T-helper 17 cell (primary cell): ENCODE data around the gene ABHD15. TPM values are rescaled to one million over a fixed set of nuclear protein-coding genes. Genes with fewer than 3 reads are reported as not detected.

Source experiments
- ATAC-seq: fragments of 150-1000 bp; cut with Tn5 transposase; 2 replicates; pipeline ENCODE4 v1.10.0; 2021; ENCODE audit warnings: mild to moderate bottlenecking, moderate library complexity
- DNase-seq, 3 donors: peaks; one replicate each; pipeline versions ENCODE4 v3.0.0 to v3.0.0-alpha.2; 2020 to 2021
- H3K9me3 ChIP-seq: one replicate; pipeline ENCODE4 v1.7.0; 2013; ENCODE audit warnings: low read length, mild to moderate bottlenecking; ENCODE audit not compliant: control insufficient read depth, poor library complexity, severe bottlenecking
- H3K27ac Mint-ChIP-seq: one replicate; pipeline ENCODE4 v1.8.0; 2022; ENCODE audit warnings: mild to moderate bottlenecking, moderate library complexity, mixed read lengths
- H3K27me3 Mint-ChIP-seq: one replicate; pipeline ENCODE4 v1.8.0; 2022; ENCODE audit warnings: mixed read lengths
- H3K36me3 Mint-ChIP-seq: one replicate; pipeline ENCODE4 v1.8.0; 2022; ENCODE audit warnings: low read depth, mixed read lengths
- H3K4me1 Mint-ChIP-seq: one replicate; pipeline ENCODE4 v1.8.0; 2022; ENCODE audit warnings: mild to moderate bottlenecking, mixed read lengths
- H3K4me3 Mint-ChIP-seq: one replicate; pipeline ENCODE4 v1.8.0; 2022; ENCODE audit warnings: mild to moderate bottlenecking, moderate library complexity, mixed read lengths
- total RNA-seq, 4 donors: library from RNA in 2 of 4; stranded (reverse) in 2 of 4; gene quantifications; one replicate each; pipeline ENCODE4 v1.2.3 and lab custom pipeline; 2022 to 2026

Gene ABHD15
- total RNA-seq (10 to 100 TPM; 14.2 to 15.6 TPM), total RNA-seq (lab: John Stamatoyannopoulos, UW) (26.2 to 47.4 reads per million in 2 donors)

- ATAC-seq = peak; percentile 40
- no peaks in the 10 kb centered on the region for H3K27me3 Mint-ChIP-seq
- peaks cover 43% of the 10 kb centered on the region for H3K4me1 Mint-ChIP-seq
These were observed at the start of gene ABHD15 for GRCh38 chr17:29566473-29567303. ABHD15 (minus strand) TSS chr17:29567037; CDS start chr17:29566966, 71 bp downstream.

GRCh38 chr17:29615492-29616299, 48.9 kb upstream of the ABHD15 start:
- peak; percentile 67 for ATAC-seq
- peak; percentile 79 to 90 (median 89) for DNase-seq
- Mint-ChIP-seq H3K4me1 (peaks cover 26% of the 10 kb centered on the region), H3K27ac (peak overlapping the region; percentile 72), H3K36me3 (no peaks in the 10 kb centered on the region), H3K4me3 (peak overlapping the region; percentile 94), H3K27me3 (no peaks in the 10 kb centered on the region)
- no peaks in the 10 kb centered on the region for H3K9me3 ChIP-seq

More at GRCh38 chr17:29566473-29567303, at the start of gene ABHD15:
- no peaks in the 10 kb centered on the region for H3K9me3 ChIP-seq
- peak; percentile 39 to 54 (median 50) for DNase-seq
- peaks cover 2% of the 10 kb centered on the region for H3K36me3 Mint-ChIP-seq
- peak within 1 kb of the TSS; percentile 97 for H3K4me3 Mint-ChIP-seq
- H3K27ac Mint-ChIP-seq = peak within 1 kb of the TSS; percentile 80

GRCh38 chr17:29615048-29615385, 48.2 kb upstream of the ABHD15 start:
- Mint-ChIP-seq H3K36me3 (no peaks in the 10 kb centered on the region), H3K27me3 (no peaks in the 10 kb centered on the region), H3K4me1 (peaks cover 26% of the 10 kb centered on the region), H3K4me3 (peak overlapping the region; percentile 94), H3K27ac (peak overlapping the region; percentile 72)
- DNase-seq (peak in 2 of 3 donors; percentile 58 to 63), ATAC-seq (peak; percentile 59)
- no peaks in the 10 kb centered on the region for H3K9me3 ChIP-seq

- DNase-seq (no peak), ATAC-seq (no peak)
- Mint-ChIP-seq H3K4me1 (peaks cover 26% of the 10 kb centered on the region), H3K27ac (peak overlapping the region; percentile 72), H3K27me3 (no peaks in the 10 kb centered on the region), H3K36me3 (no peaks in the 10 kb centered on the region), H3K4me3 (peak overlapping the region; percentile 94)
- no peaks in the 10 kb centered on the region for H3K9me3 ChIP-seq
These were observed 47.7 kb upstream of the ABHD15 start for GRCh38 chr17:29614349-29615047.

GRCh38 chr17:29613856-29614255, 47.0 kb upstream of the ABHD15 start:
- H3K36me3 Mint-ChIP-seq = no peaks in the 10 kb centered on the region
- peaks cover 26% of the 10 kb centered on the region for H3K4me1 Mint-ChIP-seq
- DNase-seq (no peak), ATAC-seq (no peak)
- H3K27ac Mint-ChIP-seq = peak overlapping the region; percentile 54
- H3K9me3 ChIP-seq = no peaks in the 10 kb centered on the region
- peak overlapping the region; percentile 94 for H3K4me3 Mint-ChIP-seq
- no peaks in the 10 kb centered on the region for H3K27me3 Mint-ChIP-seq

GRCh38 chr17:29613352-29613837, 46.6 kb upstream of the ABHD15 start:
- ATAC-seq = peak; percentile 42
- DNase-seq = peak; percentile 90 to 96 (median 94)
- Mint-ChIP-seq H3K4me3 (peak overlapping the region; percentile 56), H3K36me3 (no peaks in the 10 kb centered on the region), H3K27me3 (no peaks in the 10 kb centered on the region), H3K4me1 (peaks cover 26% of the 10 kb centered on the region), H3K27ac (peak overlapping the region; percentile 54)
- H3K9me3 ChIP-seq = no peaks in the 10 kb centered on the region

- Mint-ChIP-seq H3K27me3 (no peaks in the 10 kb centered on the region), H3K27ac (no peak overlapping the region), H3K36me3 (no peaks in the 10 kb centered on the region), H3K4me1 (peaks cover 24% of the 10 kb centered on the region), H3K4me3 (peak overlapping the region; percentile 56)
- ATAC-seq = no peak
- DNase-seq = no peak
- no peaks in the 10 kb centered on the region for H3K9me3 ChIP-seq
These were observed 45.8 kb upstream of the ABHD15 start for GRCh38 chr17:29612404-29613280.

- H3K9me3 ChIP-seq = no peaks in the 10 kb centered on the region
- no peaks in the 10 kb centered on the region for H3K27me3 Mint-ChIP-seq
- H3K4me1 Mint-ChIP-seq = peaks cover 18% of the 10 kb centered on the region
- H3K27ac Mint-ChIP-seq = no peak overlapping the region
- ATAC-seq (no peak), DNase-seq (no peak)
- H3K36me3 Mint-ChIP-seq = no peaks in the 10 kb centered on the region
- H3K4me3 Mint-ChIP-seq = peak overlapping the region; percentile 21
These were observed 45.2 kb upstream of the ABHD15 start for GRCh38 chr17:29612094-29612403.

GRCh38 chr17:29611351-29612093, 44.7 kb upstream of the ABHD15 start:
- H3K36me3 Mint-ChIP-seq = no peaks in the 10 kb centered on the region
- H3K27me3 Mint-ChIP-seq = no peaks in the 10 kb centered on the region
- no peak for ATAC-seq
- H3K27ac Mint-ChIP-seq = no peak overlapping the region
- no peak for DNase-seq
- peaks cover 14% of the 10 kb centered on the region for H3K4me1 Mint-ChIP-seq
- H3K4me3 Mint-ChIP-seq = peak overlapping the region; percentile 21
- H3K9me3 ChIP-seq = no peaks in the 10 kb centered on the region

- H3K27ac Mint-ChIP-seq = no peak overlapping the region
- no peaks in the 10 kb centered on the region for H3K9me3 ChIP-seq
- no peak overlapping the region for H3K4me3 Mint-ChIP-seq
- no peaks in the 10 kb centered on the region for H3K27me3 Mint-ChIP-seq
- peaks cover 11% of the 10 kb centered on the region for H3K4me1 Mint-ChIP-seq
- DNase-seq (no peak), ATAC-seq (no peak)
- H3K36me3 Mint-ChIP-seq = no peaks in the 10 kb centered on the region
These were observed 43.6 kb upstream of the ABHD15 start for GRCh38 chr17:29610395-29610794.

- peaks cover 3% of the 10 kb centered on the region for H3K4me1 Mint-ChIP-seq
These were observed 42.1 kb upstream of the ABHD15 start for GRCh38 chr17:29608986-29609385.

More at GRCh38 chr17:29608986-29609385, 42.1 kb upstream of the ABHD15 start:
- Mint-ChIP-seq H3K27ac (no peak overlapping the region), H3K27me3 (no peaks in the 10 kb centered on the region), H3K4me3 (no peak overlapping the region), H3K36me3 (no peaks in the 10 kb centered on the region)
- ATAC-seq (no peak), DNase-seq (no peak)
- H3K9me3 ChIP-seq = no peaks in the 10 kb centered on the region
